ENCODE measurements around the gene GALNT17.

- TF ChIP-seq CTCF (IDR thresholded peaks at IDR 0.05) (no peak), POLR2A (IDR thresholded peaks at IDR 0.05; ENCODE audit: low read length) (no peak), CHD2 (IDR thresholded peaks at IDR 0.05; ENCODE audit: low read length, partially characterized antibody) (no peak), MAZ (IDR thresholded peaks at IDR 0.05; ENCODE audit: borderline replicate concordance, low read depth, low read length) (no peak), CEBPB (IDR thresholded peaks at IDR 0.05) (no peak), POLR2AphosphoS2 (conservative IDR thresholded peaks at IDR 0.05; ENCODE audit: low read length) (no peak), GATA3 (IDR thresholded peaks at IDR 0.05; ENCODE audit: borderline replicate concordance) (no peak), MYC (IDR thresholded peaks at IDR 0.05; ENCODE audit: borderline replicate concordance, low read length) (no peak), ESRRA (IDR thresholded peaks at IDR 0.05; ENCODE audit: borderline replicate concordance, low read length) (no peak), ZC3H11A (IDR thresholded peaks at IDR 0.05) (no peak), EP300 (IDR thresholded peaks at IDR 0.05) (no peak), HMGXB4 (CRISPR knock-in tag; IDR thresholded peaks at IDR 0.05; ENCODE audit: borderline replicate concordance) (no peak)
Measured at GRCh38 chr7:71191771-71192170, 59.8 kb downstream of the GALNT17 start.
